Breast epithelium (tissue), 4 donors: Measurements from ENCODE around the gene ZNF488. TPM values are rescaled to one million over a fixed set of nuclear protein-coding genes. Genes with fewer than 3 reads are reported as not detected.

Source experiments
- DNase-seq, 2 donors: peaks; one replicate each; pipeline ENCODE4 v3.0.0-alpha.2; 2019; ENCODE audit warnings: low spot score in 2 of 2
- H3K27ac ChIP-seq, 2 donors: fragments of 200-600 bp; sonication (generic) in 1 of 2; one replicate each; pipeline ENCODE4 v1.5.1; 2016 to 2019; ENCODE audit warnings: mild to moderate bottlenecking in 1 of 2
- H3K27me3 ChIP-seq, 2 donors: fragments of 200-600 bp; sonication (generic) in 1 of 2; one replicate each; pipeline versions ENCODE4 v1.5.1 to v1.6.0; 2017 to 2019; ENCODE audit warnings: control low read depth in 1 of 2, mild to moderate bottlenecking in 1 of 2
- H3K36me3 ChIP-seq: fragments of 200-600 bp; one replicate; pipeline ENCODE4 v1.5.1; 2019
- H3K4me1 ChIP-seq, 2 donors: fragments of 200-600 bp; sonication (generic); one replicate each; pipeline ENCODE4 v1.5.1; 2016 to 2019; ENCODE audit warnings: control low read depth in 1 of 2
- H3K4me3 ChIP-seq, 3 donors: fragments of 200-600 bp; sonication (generic); 1 replicate in 2 of 3; 2 replicates in 1 of 3; pipeline ENCODE4 v1.5.1; 2016 to 2019; ENCODE audit warnings: mild to moderate bottlenecking in 3 of 3, moderate library complexity in 2 of 3
- H3K9me3 ChIP-seq, 2 donors: fragments of 200-600 bp; sonication (generic) in 1 of 2; one replicate each; pipeline ENCODE4 v1.5.1; 2016 to 2019; ENCODE audit warnings: control low read depth in 1 of 2
- POLR2A ChIP-seq: fragments of 450-650 bp; IDR thresholded peaks from one replicate; pipeline ENCODE4 v1.6.1; 2016; ENCODE audit warnings: antibody characterized with exemption, mild to moderate bottlenecking, moderate library complexity
- POLR2AphosphoS5 ChIP-seq, 3 donors: sonication (generic); formaldehyde crosslinking; IDR thresholded peaks; one replicate each; pipeline ENCODE4 v1.6.1; 2017; ENCODE audit warnings: antibody characterized with exemption in 3 of 3
- intact Hi-C: fragments of 100-400 bp; cut with DNase I; formaldehyde crosslinking; loops from one replicate; pipeline ENCODE4 v1.15.1; 2023; ENCODE audit warnings: low total_unique reads
- total RNA-seq, 3 donors: library from RNA; depleted of rRNA; stranded (reverse); fragments of >200 nt; gene quantifications; one replicate each; pipeline ENCODE4 v1.1.0, GENCODE V29; 2016
- TF ChIP-seq, protein P1 (sequence below), 3 donors: fragments of 450-650 bp; IDR thresholded peaks; one replicate each; pipeline ENCODE4 v1.5.1; 2016 to 2017; ENCODE audit warnings: antibody characterized with exemption in 3 of 3, mild to moderate bottlenecking in 3 of 3, moderate library complexity in 3 of 3

ZNF488 gene
- total RNA-seq, 3 donors from 2014 or later = 0.44 TPM; not detected in 2

DNA sequence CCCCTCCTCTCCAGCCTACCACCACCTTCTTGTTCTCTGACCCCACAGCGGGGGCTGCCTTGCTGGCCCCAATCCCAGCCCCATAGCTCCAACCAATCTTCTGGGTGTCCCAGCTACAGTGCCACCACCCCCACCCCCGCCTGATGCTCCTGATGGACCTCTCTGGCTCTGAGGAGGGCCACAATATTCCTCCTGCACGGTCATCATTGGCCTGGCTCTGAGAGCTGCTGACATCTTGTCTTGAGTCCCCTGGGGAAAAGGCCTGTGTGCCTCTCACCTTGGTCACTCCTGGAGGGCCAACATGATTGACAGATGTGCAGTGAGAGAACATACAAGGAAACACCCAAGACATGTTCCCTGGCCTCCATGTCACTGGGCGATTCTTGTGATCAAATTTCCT, 54.2 kb downstream of the ZNF488 start:
- Histone ChIP-seq H3K9me3 (no peaks in the 10 kb centered on the region), H3K4me3 (no peak overlapping the region), H3K4me1 (no peaks in the 10 kb centered on the region), H3K36me3 (no peaks in the 10 kb centered on the region), H3K27me3 (no peaks in the 10 kb centered on the region), H3K27ac (no peak overlapping the region)
- TF ChIP-seq POLR2AphosphoS5 (IDR thresholded peaks at IDR 0.05) = no peak
- TF ChIP-seq POLR2A = no peak
- TF ChIP-seq, protein P1, sequence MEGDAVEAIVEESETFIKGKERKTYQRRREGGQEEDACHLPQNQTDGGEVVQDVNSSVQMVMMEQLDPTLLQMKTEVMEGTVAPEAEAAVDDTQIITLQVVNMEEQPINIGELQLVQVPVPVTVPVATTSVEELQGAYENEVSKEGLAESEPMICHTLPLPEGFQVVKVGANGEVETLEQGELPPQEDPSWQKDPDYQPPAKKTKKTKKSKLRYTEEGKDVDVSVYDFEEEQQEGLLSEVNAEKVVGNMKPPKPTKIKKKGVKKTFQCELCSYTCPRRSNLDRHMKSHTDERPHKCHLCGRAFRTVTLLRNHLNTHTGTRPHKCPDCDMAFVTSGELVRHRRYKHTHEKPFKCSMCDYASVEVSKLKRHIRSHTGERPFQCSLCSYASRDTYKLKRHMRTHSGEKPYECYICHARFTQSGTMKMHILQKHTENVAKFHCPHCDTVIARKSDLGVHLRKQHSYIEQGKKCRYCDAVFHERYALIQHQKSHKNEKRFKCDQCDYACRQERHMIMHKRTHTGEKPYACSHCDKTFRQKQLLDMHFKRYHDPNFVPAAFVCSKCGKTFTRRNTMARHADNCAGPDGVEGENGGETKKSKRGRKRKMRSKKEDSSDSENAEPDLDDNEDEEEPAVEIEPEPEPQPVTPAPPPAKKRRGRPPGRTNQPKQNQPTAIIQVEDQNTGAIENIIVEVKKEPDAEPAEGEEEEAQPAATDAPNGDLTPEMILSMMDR (IDR thresholded peaks at IDR 0.05) = no peak
- intact Hi-C loops = no loop called here
- DNase-seq = no peak

DNA sequence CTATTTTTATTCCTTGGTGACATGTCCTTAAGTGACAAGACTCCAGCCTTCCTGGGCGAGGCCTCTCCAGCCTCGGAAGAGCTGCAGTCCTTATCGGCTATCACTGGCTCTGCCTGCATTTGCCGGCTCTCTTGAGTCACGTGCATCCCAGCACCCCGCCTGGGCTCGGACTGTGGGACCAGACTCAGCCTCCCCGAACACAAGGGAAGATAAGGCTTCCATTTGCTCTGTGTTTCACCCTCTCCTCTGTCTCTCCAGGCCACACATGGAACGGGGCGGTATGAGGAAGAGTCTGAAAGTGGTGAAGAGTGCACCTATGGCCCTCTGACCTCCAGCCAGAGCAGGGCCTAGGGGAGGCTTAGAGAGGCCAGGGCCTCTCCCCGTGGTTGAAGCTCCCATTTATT, 57.2 kb downstream of the ZNF488 start:
- Histone ChIP-seq H3K36me3 (no peaks in the 10 kb centered on the region), H3K27me3 (no peaks in the 10 kb centered on the region), H3K4me3 (no peak overlapping the region), H3K27ac (no peak overlapping the region), H3K4me1 (no peaks in the 10 kb centered on the region), H3K9me3 (no peaks in the 10 kb centered on the region)
- TF ChIP-seq POLR2A (no peak), POLR2AphosphoS5 (IDR thresholded peaks at IDR 0.05) (no peak)
- TF ChIP-seq, protein P1 (IDR thresholded peaks at IDR 0.05) = no peak
- intact Hi-C loops = no loop called here
- no peak for DNase-seq

DNA sequence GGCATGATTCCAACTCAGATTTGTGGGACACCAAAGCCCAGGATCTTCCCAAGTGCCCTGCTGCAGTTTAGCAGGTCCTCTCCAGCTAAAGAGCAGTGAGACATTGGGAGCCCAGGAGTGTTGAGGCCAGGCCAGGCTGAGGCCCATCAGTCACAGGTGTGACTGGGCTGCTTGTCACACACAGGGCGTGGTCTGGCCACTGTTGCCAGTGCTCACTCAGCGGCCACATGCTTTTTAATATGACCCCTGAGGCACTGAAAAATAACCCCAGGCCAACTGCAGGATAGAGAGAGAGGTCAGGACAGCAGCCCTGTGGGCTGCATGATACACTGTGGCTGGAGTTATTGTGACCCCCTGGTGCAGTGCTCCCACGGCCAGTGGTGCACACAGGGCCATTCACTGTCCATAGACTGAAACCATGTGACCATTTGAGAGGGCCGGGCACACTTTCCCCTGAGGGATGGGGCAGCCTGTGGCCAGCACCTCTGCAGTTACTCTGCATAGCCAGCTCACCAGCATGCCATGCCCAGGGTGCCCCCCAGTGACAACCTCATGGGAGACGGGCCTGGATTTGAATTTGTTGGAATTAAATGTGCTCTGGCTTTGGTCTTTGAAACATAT, 57.7 kb downstream of the ZNF488 start:
- H3K9me3 ChIP-seq = no peaks in the 10 kb centered on the region

DNA sequence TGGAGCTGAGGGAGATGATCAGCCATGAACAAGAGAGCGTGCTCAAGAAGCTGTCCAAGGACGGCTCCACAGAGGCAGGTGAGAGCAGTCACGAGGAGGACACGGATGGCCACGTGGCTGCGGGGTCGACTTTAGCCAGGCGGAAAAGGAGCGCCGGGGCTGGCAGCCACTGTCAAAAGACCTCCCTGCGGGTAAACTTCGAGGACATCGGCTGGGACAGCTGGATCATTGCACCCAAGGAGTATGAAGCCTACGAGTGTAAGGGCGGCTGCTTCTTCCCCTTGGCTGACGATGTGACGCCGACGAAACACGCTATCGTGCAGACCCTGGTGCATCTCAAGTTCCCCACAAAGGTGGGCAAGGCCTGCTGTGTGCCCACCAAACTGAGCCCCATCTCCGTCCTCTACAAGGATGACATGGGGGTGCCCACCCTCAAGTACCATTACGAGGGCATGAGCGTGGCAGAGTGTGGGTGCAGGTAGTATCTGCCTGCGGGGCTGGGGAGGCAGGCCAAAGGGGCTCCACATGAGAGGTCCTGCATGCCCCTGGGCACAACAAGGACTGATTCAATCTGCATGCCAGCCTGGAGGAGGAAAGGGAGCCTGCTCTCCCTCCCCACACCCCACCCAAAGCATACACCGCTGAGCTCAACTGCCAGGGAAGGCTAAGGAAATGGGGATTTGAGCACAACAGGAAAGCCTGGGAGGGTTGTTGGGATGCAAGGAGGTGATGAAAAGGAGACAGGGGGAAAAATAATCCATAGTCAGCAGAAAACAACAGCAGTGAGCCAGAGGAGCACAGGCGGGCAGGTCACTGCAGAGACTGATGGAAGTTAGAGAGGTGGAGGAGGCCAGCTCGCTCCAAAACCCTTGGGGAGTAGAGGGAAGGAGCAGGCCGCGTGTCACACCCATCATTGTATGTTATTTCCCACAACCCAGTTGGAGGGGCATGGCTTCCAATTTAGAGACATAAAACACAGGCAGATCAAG, 58.5 kb downstream of the ZNF488 start:
- Histone ChIP-seq H3K4me3 (no peak overlapping the region), H3K27me3 (no peaks in the 10 kb centered on the region), H3K4me1 (no peaks in the 10 kb centered on the region), H3K9me3 (no peaks in the 10 kb centered on the region), H3K36me3 (no peaks in the 10 kb centered on the region), H3K27ac (no peak overlapping the region)
- no peak for DNase-seq
- TF ChIP-seq, protein P1 (IDR thresholded peaks at IDR 0.05) = no peak
- no peak for TF ChIP-seq POLR2A
- TF ChIP-seq POLR2AphosphoS5 (IDR thresholded peaks at IDR 0.05) = no peak
- intact Hi-C loops = no loop called here

More for the DNA sequence above, 57.7 kb downstream of the ZNF488 start:
- no peaks in the 10 kb centered on the region for H3K27me3 ChIP-seq
- TF ChIP-seq POLR2A (no peak), POLR2AphosphoS5 (IDR thresholded peaks at IDR 0.05) (no peak)
- TF ChIP-seq, protein P1 (IDR thresholded peaks at IDR 0.05) = no peak
- no peaks in the 10 kb centered on the region for H3K36me3 ChIP-seq
- DNase-seq = no peak
- intact Hi-C loops = no loop called here
- no peaks in the 10 kb centered on the region for H3K4me1 ChIP-seq
- no peak overlapping the region for H3K4me3 ChIP-seq
- H3K27ac ChIP-seq = no peak overlapping the region
